ENCODE results near the gene ZMYM1.
"Not testable (repeated sequence)": the region's sequence is repeated elsewhere in the genome, so short reads cannot be mapped to it uniquely, and the experiment has no call there.

The ZMYM1 gene

DNA sequence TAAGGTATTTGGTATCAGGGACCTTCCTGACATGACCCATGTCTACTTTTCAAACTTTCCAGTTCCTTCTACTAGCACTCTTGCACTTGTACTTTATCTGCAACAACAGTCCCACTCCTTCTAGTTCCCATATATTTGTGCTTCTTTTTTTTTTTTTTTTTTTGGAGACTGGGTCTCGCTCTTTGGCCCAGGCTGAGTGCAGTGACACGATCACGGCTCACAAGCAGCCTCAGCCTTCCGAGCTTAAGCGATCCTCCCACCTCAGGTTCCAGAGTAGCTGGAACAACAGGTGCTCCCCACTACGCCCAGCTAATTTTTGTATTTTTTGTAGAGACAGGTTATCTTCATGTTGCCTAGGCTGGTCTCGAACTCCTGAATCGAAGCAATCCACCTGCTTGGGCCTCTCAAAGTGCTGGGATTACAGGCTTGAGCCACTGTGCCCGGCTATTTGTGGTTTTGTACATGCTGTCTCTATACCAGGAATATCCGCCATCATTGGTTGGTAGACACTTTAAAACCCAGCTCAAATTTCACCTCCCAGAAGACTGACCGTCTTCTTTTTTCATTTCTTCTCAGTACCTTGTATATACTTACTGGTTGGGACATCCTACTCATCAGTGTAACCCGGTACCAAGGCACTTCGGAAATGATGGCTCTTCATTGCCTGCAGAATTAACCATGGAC, 1.1 kb downstream of the ZMYM1 start:
- DNase-seq = no peak

DNA sequence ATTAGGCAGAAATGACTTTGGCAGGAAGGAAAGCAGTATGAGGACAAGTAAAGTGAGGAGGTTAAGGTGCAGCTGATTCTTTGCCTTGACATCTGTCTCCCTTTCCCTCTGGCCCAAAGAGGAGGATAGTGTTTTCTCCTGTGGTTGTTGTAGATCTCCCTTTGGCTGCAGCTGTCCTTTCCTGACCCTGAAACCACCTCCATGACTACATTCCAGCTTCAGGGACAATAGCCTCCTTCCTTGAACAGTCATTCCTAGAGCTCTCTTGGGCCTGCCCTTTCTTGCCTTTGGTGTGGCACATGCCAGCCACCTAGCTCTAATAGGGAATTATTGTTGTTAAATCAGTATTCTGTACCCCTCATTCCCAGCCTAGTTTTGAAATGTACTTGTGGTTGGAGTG, 6.2 kb downstream of the ZMYM1 start:
- DNase-seq = no peak

DNA sequence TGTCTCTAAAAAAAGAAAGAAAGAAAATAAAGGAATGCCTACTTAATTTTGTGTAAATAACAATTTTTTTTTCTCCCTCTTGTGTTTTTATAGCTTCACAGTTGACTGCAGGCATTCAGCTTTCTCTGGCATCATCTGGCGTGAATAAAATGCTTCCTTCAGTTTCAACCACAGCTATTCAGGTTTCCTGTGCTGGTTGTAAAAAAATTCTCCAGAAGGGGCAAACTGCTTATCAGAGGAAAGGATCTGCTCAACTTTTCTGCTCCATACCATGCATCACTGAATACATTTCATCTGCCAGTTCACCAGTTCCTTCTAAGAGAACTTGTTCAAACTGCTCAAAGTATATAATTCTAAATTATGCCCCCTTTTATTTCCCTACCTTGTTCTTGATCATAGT, 18.0 kb downstream of the ZMYM1 start:
- no peak for DNase-seq

DNA sequence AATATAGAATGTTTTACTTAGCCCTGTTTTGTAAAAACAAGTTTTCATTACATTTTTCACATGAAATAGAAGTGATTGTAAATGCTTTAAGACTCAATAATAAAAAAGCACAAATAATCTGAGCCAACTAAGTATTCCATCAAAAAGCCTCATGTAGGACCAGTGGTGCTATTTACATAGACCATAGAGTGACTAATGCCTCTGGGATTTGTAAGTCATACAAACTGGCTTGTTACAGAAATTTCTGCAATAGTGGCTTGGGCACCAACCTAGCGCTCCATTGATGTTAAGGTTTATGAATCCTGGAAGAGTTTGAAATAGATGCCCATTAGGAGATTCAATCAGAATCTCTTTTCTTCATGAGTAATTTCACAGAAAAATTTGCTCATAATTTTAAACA, 31.9 kb downstream of the ZMYM1 start:
- no peak for DNase-seq

DNA sequence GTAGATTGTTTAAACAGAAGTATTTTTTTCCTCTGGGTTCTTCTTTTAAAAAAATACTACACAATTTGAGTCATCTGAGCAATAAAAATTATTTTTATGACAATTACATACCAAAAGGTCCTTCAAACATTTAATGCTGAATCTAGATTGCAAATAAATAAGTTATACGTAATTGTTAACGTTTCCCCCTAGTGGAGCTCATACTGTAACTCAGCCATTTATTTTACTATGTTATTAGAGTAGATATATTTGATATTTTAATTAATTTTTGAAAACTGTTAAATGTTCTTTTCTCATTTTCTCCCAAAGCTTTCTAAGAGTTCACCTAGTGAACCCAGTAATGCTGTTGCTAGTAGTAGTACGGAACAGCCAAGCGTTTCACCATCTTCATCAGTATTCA, 33.5 kb downstream of the ZMYM1 start:
- no peak for DNase-seq

- DNase-seq = no peak
Measured at GRCh38 chr1:35115459-35116383, 36.5 kb downstream of the ZMYM1 start.

GRCh38 chr1:35120458-35121133, 41.4 kb downstream of the ZMYM1 start:
- DNase-seq = no peak

GRCh38 chr1:35122311-35122710, 43.1 kb downstream of the ZMYM1 start:
- no peak for DNase-seq

GRCh38 chr1:35126546-35126945, 47.4 kb downstream of the ZMYM1 start:
- DNase-seq = no peak

- no peak for DNase-seq
Measured at GRCh38 chr1:35129080-35129479, 49.9 kb downstream of the ZMYM1 start.

- DNase-seq = no peak
Measured at GRCh38 chr1:35136780-35137179, 57.6 kb downstream of the ZMYM1 start.

DNA sequence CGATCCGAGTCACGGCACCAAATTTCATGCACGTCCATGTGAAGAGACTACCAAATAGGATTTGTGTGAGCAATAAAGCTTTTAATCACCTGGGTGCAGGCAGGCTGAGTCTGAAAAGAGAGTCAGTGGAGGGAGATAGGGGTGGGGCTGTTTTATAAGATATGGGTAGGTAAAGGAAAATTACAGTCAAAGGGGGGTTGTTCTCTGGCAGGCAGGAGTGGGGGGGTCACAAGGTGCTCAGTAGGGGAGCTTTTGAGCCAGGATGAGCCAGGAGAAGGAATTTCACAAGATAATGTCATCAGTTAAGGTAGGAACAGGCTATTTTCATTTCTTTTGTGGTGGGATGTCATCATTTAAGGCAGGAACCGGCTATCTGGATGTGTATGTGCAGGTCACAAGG, 58.4 kb downstream of the ZMYM1 start:
- not testable (repeated sequence) for DNase-seq

GRCh38 chr1:35142294-35142693, 63.1 kb downstream of the ZMYM1 start:
- not testable (repeated sequence) for DNase-seq

GRCh38 chr1:35142728-35143127, 63.5 kb downstream of the ZMYM1 start:
- not testable (repeated sequence) for DNase-seq

DNA sequence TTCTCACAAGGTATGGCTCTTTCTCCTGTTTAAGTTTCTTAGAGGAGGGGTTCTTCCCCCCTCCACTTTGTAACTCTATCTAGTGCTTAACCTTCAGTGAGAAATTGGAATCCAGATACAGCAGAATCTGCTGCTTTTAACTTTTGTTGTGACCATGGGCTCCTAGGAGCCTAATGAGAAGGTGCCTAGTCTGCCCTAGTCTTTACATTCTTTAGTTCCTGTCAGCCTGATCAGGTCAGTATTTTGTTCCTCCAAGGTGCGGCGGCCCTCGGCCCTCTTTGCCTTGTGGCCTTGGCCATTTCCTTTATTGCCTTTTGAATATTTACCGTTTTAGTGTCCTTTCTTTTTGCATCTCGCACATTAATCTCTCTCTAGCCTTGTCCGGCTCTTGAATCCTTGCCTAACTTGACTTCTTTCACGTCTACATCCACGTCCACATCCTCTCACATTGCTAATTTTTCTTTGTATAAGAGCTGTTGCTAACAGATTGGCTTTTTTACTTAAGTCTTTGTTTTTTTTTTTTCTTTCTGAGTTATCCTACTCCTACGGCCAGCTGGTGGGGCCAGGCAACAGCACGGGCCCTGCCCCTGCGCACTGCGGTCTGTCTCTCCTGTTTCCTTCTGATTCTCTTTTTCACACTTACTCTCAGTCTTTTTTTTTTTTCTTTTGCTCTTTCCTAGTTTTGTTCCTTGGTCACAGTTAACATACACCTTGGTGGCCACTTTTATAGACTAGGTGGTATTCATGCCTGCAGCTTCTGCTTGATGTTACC, 64.7 kb downstream of the ZMYM1 start:
- no peak for DNase-seq

DNA sequence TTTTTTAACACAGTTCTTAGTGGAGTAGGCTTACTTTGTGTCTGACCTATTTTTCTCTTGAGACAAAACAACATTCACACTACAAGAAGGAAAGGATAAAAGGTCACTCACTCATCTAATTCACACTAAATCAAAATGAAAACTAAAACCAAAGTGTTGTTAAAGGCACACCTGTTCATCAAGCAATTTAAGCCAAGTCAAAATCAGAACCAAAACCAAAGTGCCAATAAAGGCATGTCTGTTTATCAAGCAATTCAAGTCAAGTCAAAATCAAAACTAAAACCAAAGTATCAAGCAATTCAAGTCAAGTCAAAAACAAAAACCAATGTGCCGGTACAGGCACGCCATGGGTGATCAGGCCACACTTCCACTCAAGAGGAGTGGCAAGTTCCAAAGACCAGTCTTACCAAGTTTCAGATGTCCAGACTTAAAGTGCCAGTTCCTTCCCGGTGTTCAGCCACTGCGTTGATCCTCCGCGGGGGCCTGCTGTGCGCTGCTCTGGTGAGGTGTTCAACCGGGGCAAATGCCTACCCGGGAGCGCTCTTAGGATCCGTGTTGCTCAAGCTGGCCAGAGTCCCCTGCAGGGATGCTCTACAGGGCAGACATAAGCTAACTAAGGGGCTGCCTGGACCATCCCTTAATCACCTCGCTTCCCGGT, 66.8 kb downstream of the ZMYM1 start:
- DNase-seq = not testable (repeated sequence)

DNA sequence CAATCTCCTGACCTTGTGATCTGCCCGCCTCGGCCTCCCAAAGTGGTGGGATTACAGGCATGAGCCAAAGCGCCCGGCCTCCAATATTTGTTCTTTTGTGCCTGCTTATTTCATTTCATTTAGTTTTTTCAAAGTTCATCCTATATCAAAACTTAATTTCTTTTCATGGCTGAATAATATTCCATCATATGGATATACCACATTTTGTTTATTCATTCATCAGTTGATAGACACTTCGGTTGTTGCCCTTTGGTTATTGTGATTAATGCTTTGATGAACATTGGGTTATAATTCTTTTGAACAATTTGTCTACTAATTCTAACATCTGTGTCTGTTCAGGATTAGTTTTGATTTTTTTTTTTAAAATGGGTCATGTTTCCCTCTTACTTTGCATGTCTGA, 72.0 kb downstream of the ZMYM1 start:
- DNase-seq = no peak

DNA sequence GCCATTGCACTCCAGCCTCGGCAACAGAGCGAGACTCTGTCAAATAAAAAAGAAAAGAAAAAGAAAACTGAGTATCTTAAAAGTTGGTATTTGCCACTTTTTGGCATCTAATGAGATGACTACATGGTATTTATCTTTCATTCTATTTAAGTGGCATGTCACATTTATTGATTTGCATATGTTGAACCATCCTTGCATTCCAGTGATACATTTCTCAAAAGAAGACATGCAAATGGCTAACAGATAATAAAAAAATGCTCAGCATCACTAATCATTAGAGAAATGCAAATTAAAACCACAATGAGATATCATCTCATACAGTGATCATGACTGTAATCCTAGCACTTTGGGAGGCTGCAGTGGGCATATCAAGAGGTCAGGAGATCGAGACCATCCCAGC, 85.7 kb downstream of the ZMYM1 start:
- DNase-seq = no peak

All from amniotic stem cell (primary cell).